HEK293 (cell line): ENCODE measurements around the gene PARD6G.

Experiments used
- GLIS2 ChIP-seq: fragments of 450-650 bp; formaldehyde crosslinking; IDR thresholded peaks from 2 replicates; pipeline ENCODE4 v1.5.1; 2016; ENCODE audit warnings: missing biosample characterization, missing genetic modification characterization
- KLF10 ChIP-seq: fragments of 450-650 bp; IDR thresholded peaks from 2 replicates; pipeline ENCODE4 v1.5.1; 2018; ENCODE audit warnings: missing biosample characterization, mild to moderate bottlenecking, missing genetic modification characterization
- ZNF707 ChIP-seq: fragments of 450-650 bp; formaldehyde crosslinking; IDR thresholded peaks from 2 replicates; pipeline ENCODE4 v1.5.1; 2016; ENCODE audit warnings: missing biosample characterization, missing genetic modification characterization
- TF ChIP-seq, protein P1 (sequence below): fragments of 450-650 bp; formaldehyde crosslinking; IDR thresholded peaks from 2 replicates; pipeline ENCODE4 v1.5.1; 2016; ENCODE audit warnings: missing biosample characterization, missing genetic modification characterization

DNA sequence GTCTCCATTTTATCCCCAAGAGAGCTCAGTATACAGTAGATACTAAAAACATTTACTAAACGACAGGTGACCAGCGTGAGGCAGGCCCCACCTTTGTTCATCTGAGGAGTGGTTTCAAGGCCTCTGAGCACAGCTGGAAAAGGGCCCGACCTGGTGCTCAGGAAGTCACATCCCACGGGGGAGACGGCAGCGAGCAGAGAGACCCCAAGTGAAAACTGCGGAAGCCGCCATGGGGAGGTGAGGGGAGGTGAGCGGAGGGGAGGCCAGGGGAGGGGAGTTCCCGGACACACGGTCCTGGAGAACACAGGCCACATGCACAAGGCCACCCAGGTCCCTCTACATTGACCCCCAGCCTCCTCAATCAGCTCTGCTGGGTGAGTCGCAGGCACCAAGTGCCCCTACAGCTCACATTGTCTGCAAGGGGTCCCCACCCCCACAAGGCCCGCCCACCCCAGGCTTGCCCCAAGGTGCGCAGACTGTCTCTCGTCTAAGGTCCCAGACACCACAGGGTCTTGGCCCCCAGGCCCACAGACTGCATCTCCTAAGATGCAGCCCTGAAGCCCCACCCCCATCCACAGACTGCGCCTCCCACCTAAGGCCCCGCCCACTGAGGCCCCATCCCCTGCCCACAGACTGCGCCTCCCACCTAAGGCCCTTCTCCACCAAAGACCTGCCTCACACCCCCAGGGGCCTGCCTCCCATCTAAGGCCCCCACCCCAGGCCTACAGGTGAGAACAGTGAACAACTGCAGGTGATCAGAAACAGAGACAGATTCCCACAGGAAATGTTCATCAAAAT, 19.1 kb downstream of the PARD6G start:
- TF ChIP-seq GLIS2 (tag by site-specific recombination): no peak
- TF ChIP-seq ZNF707 (tag by site-specific recombination): no peak
- no peak for TF ChIP-seq KLF10
- TF ChIP-seq, protein P1, sequence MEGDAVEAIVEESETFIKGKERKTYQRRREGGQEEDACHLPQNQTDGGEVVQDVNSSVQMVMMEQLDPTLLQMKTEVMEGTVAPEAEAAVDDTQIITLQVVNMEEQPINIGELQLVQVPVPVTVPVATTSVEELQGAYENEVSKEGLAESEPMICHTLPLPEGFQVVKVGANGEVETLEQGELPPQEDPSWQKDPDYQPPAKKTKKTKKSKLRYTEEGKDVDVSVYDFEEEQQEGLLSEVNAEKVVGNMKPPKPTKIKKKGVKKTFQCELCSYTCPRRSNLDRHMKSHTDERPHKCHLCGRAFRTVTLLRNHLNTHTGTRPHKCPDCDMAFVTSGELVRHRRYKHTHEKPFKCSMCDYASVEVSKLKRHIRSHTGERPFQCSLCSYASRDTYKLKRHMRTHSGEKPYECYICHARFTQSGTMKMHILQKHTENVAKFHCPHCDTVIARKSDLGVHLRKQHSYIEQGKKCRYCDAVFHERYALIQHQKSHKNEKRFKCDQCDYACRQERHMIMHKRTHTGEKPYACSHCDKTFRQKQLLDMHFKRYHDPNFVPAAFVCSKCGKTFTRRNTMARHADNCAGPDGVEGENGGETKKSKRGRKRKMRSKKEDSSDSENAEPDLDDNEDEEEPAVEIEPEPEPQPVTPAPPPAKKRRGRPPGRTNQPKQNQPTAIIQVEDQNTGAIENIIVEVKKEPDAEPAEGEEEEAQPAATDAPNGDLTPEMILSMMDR (tag by site-specific recombination): no peak
